Measurements from ENCODE around the gene PLEKHA4.
"Not testable (repeated sequence)": the region's sequence is repeated elsewhere in the genome, so short reads cannot be mapped to it uniquely, and the experiment has no call there.

The PLEKHA4 gene

GRCh38 chr19:48868114-48868886 is at the start of gene PLEKHA4:
Gene PLEKHA4 (minus strand): TSS chr19:48868617. CDS start chr19:48867620, 997 bp downstream.
- peak within 1 kb of the TSS; percentile 53; the same call in 1 of the 2 replicates for H3K4me3 ChIP-seq

DNA sequence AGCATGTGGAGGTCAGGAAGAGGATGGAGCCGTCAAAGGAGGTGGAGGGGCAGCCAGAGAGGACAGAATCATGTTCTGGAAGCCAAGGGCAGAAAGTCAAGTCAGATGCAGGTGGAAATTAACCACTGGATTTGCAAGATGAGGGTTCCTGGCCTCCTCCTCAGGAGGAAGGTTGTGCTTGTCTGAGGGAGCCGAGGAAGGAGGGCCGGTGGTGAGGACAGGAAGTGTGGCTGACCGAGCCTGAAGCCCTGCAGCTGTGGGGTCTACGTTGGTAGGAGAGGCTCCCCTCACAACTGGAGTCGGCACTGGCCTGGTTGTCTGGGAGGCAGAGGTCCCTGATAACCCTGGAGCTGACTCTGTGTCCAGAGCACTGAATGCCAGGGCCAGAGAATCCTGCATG is 49.7 kb upstream of the PLEKHA4 start:
- TF ChIP-seq FOXP2 (optimal IDR thresholded peaks at IDR 0.05; ENCODE audit: control extremely low read depth, extremely low read length, insufficient read depth): no peak
- TF ChIP-seq EZH2 (IDR thresholded peaks at IDR 0.05): no peak
- no peak for TF ChIP-seq POLR2AphosphoS5 (IDR thresholded peaks at IDR 0.05; ENCODE audit: borderline replicate concordance, low read depth, low read length)
- no peak overlapping the region for H3K9ac ChIP-seq (ENCODE audit: insufficient read length)
- no peak overlapping the region for H3K4me3 ChIP-seq
- no peak overlapping the region for H3K27ac ChIP-seq
- H3K9me3 ChIP-seq (ENCODE audit: low read depth, low read length): no peaks in the 10 kb centered on the region
- peaks cover 14% of the 10 kb centered on the region; the same call in 1 of the 2 replicates for H3K36me3 ChIP-seq (ENCODE audit: insufficient read depth, low read length)
- no peak for DNase-seq (ENCODE audit: low read depth, low spot score)

More at GRCh38 chr19:48868114-48868886, at the start of gene PLEKHA4:
- no peaks in the 10 kb centered on the region for H3K9me3 ChIP-seq (ENCODE audit: low read depth, low read length)
- H3K27ac ChIP-seq: peak within 1 kb of the TSS; percentile 77; the same call in 1 of the 2 replicates
- no peak for DNase-seq (ENCODE audit: low read depth, low spot score)
- TF ChIP-seq EZH2 (IDR thresholded peaks at IDR 0.05): no peak
- TF ChIP-seq POLR2AphosphoS5 (IDR thresholded peaks at IDR 0.05; ENCODE audit: borderline replicate concordance, low read depth, low read length): peak; percentile 54; the same call in 1 of the 2 replicates
- TF ChIP-seq FOXP2 (optimal IDR thresholded peaks at IDR 0.05; ENCODE audit: control extremely low read depth, extremely low read length, insufficient read depth): no peak
- peak within 1 kb of the TSS; percentile 68 for H3K9ac ChIP-seq (ENCODE audit: insufficient read length)
- peaks cover 2% of the 10 kb centered on the region for H3K36me3 ChIP-seq (ENCODE audit: insufficient read depth, low read length)

DNA sequence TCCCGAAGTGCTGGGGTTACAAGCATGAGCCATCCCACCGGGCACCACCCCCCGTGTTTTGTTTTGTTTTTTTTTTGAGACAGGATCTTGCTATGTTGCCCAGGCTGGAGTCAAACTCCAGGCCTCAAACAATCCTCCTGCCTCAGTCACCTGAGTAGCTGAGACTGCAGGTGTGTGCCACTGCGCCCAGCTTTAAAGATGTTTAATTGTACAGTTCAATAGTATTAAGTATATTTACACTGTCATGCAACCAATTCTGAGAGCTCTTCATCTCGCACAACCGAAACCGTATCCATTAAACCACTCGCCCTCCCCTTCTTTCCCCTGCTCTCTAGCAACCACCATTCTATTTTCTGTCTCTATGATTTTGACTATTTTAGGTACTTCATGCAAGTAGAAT is 47.3 kb upstream of the PLEKHA4 start:
- Histone ChIP-seq H3K4me3 (no peak overlapping the region), H3K36me3 (ENCODE audit: insufficient read depth, low read length) (peaks cover 28% of the 10 kb centered on the region), H3K9me3 (ENCODE audit: low read depth, low read length) (no peaks in the 10 kb centered on the region), H3K27ac (no peak overlapping the region), H3K9ac (ENCODE audit: insufficient read length) (no peak overlapping the region)
- DNase-seq (ENCODE audit: low read depth, low spot score): no peak
- TF ChIP-seq POLR2AphosphoS5 (IDR thresholded peaks at IDR 0.05; ENCODE audit: borderline replicate concordance, low read depth, low read length) (no peak), FOXP2 (optimal IDR thresholded peaks at IDR 0.05; ENCODE audit: control extremely low read depth, extremely low read length, insufficient read depth) (no peak), EZH2 (IDR thresholded peaks at IDR 0.05) (no peak)

DNA sequence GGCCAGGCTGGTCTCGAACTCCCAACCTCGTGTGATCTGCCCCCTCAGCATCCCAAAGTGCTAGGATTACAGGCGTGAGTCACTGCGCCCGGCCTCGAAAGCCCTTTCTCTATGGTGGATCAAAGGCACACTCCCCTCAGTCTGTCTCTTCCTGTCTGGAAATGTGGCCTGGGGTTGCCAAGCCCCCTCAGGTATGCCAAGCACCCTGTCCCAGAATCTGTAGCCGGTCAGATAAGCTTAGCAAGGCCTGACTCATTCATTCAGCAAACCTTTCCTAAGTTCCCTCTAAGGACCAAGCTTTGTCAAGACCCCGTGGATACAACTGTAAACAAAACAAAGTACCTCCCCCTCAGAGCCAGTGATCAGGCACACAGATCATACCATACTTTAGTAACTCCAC is 45.8 kb upstream of the PLEKHA4 start:
- peaks cover 32% of the 10 kb centered on the region for H3K36me3 ChIP-seq (ENCODE audit: insufficient read depth, low read length)
- H3K4me3 ChIP-seq: no peak overlapping the region
- no peak for TF ChIP-seq POLR2AphosphoS5 (IDR thresholded peaks at IDR 0.05; ENCODE audit: borderline replicate concordance, low read depth, low read length)

GRCh38 chr19:48913114-48913889 is 44.9 kb upstream of the PLEKHA4 start:
- no peaks in the 10 kb centered on the region for H3K9me3 ChIP-seq (ENCODE audit: low read depth, low read length)
- no peak overlapping the region for H3K27ac ChIP-seq
- no peak overlapping the region for H3K9ac ChIP-seq (ENCODE audit: insufficient read length)
- TF ChIP-seq POLR2AphosphoS5 (IDR thresholded peaks at IDR 0.05; ENCODE audit: borderline replicate concordance, low read depth, low read length) (no peak), FOXP2 (optimal IDR thresholded peaks at IDR 0.05; ENCODE audit: control extremely low read depth, extremely low read length, insufficient read depth) (no peak), EZH2 (IDR thresholded peaks at IDR 0.05) (no peak)
- no peak overlapping the region for H3K4me3 ChIP-seq
- H3K36me3 ChIP-seq (ENCODE audit: insufficient read depth, low read length): peaks cover 24% of the 10 kb centered on the region
- DNase-seq (ENCODE audit: low read depth, low spot score): no peak

More for the DNA sequence above, 45.8 kb upstream of the PLEKHA4 start:
- DNase-seq (ENCODE audit: low read depth, low spot score): no peak
- no peaks in the 10 kb centered on the region for H3K9me3 ChIP-seq (ENCODE audit: low read depth, low read length)
- no peak overlapping the region for H3K9ac ChIP-seq (ENCODE audit: insufficient read length)
- no peak overlapping the region for H3K27ac ChIP-seq

DNA sequence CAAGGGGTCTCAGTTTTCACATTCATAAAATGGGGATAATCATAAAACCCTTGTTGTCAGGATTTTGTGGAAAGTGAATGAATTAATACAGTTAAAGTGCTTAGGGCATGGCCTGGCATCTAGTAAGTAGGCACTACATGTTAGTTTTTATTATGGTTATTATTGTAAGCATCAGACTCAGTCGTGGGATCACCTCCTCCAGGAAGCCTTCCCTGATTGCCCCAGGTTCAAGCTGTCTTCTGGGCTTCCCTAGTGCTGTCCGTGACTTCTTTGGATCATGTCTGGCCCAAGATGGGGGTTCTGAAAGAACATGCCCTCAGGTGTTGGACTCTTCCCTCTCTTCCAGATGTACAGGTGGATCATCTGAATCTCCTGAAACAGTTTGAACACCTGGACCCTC is 42.4 kb upstream of the PLEKHA4 start:
- TF ChIP-seq FOXP2 (optimal IDR thresholded peaks at IDR 0.05; ENCODE audit: control extremely low read depth, extremely low read length, insufficient read depth) (no peak), EZH2 (IDR thresholded peaks at IDR 0.05) (no peak), POLR2AphosphoS5 (IDR thresholded peaks at IDR 0.05; ENCODE audit: borderline replicate concordance, low read depth, low read length) (no peak)
- H3K4me3 ChIP-seq: no peak overlapping the region
- no peak overlapping the region for H3K27ac ChIP-seq
- peaks cover 24% of the 10 kb centered on the region for H3K36me3 ChIP-seq (ENCODE audit: insufficient read depth, low read length)
- no peak for DNase-seq (ENCODE audit: low read depth, low spot score)
- no peak overlapping the region for H3K9ac ChIP-seq (ENCODE audit: insufficient read length)
- no peaks in the 10 kb centered on the region for H3K9me3 ChIP-seq (ENCODE audit: low read depth, low read length)

DNA sequence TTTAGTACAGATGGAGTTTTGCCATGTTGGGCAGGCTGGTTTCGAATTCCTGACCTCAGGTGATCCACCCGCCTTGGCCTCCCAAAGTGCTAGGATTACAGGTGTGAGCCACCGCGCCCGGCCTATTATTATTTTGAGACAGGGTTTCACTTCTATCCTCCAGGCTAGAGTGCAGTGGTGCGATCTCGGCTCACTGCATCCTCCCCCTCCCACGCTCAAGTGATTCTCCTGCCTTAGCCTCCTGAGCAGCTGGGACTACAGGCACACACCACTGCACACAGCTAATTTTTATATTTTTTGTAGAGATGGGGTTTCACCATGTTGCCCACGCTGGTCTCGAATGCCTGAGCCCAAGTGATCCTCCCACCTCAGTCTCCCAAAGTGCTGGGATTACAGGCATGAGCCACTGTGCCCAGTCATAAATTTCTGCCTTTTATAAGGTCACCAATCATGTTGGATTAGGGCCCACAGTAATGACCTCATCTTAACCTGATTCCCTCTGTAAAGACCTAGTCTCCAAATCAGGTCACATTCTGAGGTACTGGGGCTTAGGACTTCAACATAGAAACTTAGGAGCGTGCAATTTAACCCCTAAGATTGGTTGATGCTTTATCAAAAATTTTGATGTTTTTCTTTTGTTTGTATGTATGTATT is 41.1 kb upstream of the PLEKHA4 start:
- not testable (repeated sequence) for H3K9me3 ChIP-seq (ENCODE audit: low read depth, low read length); H3K27ac ChIP-seq; H3K9ac ChIP-seq (ENCODE audit: insufficient read length); H3K4me3 ChIP-seq; DNase-seq (ENCODE audit: low read depth, low spot score)
- H3K36me3 ChIP-seq (ENCODE audit: insufficient read depth, low read length): peaks cover 24% of the 10 kb centered on the region

DNA sequence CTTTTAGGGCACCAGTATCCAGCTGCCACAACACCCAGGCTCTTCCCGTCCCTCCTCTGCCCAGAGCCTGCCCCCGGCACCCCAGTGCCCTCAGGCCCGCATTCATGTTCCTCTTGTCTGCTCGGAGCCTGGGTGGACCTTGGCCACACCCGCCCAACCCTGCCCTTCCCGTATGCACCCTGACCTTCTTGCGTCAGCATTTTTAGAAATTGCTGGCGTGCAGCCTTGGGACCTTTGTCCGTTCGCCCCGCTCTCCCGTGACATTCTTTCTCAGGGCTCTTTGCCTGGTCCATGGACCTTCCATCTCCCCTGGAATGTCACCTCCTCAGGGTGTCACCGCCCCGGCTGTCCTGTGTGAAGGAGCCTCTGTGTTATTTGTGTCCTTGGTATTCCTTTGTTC is 39.3 kb upstream of the PLEKHA4 start:
- TF ChIP-seq EZH2 (IDR thresholded peaks at IDR 0.05) (no peak), POLR2AphosphoS5 (IDR thresholded peaks at IDR 0.05; ENCODE audit: borderline replicate concordance, low read depth, low read length) (no peak), FOXP2 (optimal IDR thresholded peaks at IDR 0.05; ENCODE audit: control extremely low read depth, extremely low read length, insufficient read depth) (no peak)
- no peak for DNase-seq (ENCODE audit: low read depth, low spot score)
- Histone ChIP-seq H3K9ac (ENCODE audit: insufficient read length) (no peak overlapping the region), H3K4me3 (no peak overlapping the region), H3K27ac (no peak overlapping the region), H3K9me3 (ENCODE audit: low read depth, low read length) (no peaks in the 10 kb centered on the region), H3K36me3 (ENCODE audit: insufficient read depth, low read length) (peaks cover 14% of the 10 kb centered on the region)
